NK-92 treated with Interleukin-12 subunit alpha and Interleukin-12 subunit beta, amount 100 ng/mL, for 24 hours (cell line): ENCODE data around the gene SLC22A14.

ENCODE experiments used
- DNase-seq: peaks from one replicate; lab custom pipeline; 2025; lab: John Stamatoyannopoulos, UW

Gene SLC22A14

GRCh38 chr3:38346587-38347410, 64.7 kb downstream of the SLC22A14 start, which contains the start of gene XYLB:
Gene XYLB, plus strand, starts transcription at chr3:38346785. Its CDS starts 84 bp downstream, at chr3:38346869.
- peak; percentile 39 for DNase-seq

GRCh38 chr3:38347421-38348200, 65.5 kb downstream of the SLC22A14 start:
- DNase-seq: no peak

DNA sequence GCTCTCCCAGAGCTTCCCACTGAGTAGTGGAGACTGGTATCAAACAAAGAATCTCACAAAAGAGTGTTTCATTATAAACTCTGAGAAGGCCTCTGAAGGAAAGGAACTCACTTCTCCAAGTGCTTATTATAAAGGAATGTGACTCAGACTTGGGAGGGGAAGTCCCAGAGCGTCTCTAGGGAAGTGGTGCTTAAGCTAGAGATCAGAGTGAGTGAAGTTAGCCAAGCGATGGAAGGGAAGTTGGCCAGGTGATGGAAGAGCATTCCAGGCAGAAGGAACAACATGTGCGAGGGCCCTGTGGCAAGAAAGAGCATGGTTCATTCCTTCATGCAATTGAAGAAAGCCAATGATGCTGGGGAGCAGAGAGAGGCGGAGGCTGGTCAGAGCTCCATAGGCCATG, 66.8 kb downstream of the SLC22A14 start:
- no peak for DNase-seq

DNA sequence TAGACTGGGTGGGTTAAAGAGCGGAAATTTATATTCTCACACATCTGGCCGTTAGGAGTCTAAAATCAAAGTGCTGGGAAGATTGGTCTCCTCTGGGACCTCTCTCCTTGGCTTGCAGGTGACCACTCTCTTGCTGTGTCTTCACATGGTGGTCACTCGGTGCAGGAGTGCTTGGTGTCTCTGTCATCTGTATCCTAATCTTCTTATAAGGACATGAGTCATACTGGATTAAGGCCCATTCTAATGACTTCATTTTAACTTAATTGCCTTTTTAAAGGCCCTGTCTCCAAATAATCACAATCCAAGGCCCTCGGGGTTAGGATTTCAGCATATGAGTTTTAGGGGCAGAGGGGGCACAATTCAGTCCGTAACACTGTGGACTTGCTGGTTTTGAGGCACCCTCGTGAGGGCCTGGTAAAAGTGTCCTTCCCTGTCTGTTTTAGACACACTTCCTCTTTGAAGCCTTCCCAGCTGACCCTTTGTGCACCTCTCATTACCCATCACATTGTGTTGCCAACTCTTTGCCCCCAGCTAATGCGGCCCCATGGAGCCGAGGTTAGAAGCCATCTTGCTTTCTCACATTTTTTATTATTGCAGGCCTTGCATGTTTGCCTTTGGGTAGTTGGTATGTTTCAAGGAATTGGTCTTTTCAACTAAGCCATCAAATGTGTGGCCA, 67.7 kb downstream of the SLC22A14 start:
- no peak for DNase-seq

GRCh38 chr3:38353151-38353550, 71.1 kb downstream of the SLC22A14 start:
- no peak for DNase-seq

GRCh38 chr3:38354588-38355330, 72.7 kb downstream of the SLC22A14 start:
- DNase-seq: no peak

- no peak for DNase-seq
Measured at GRCh38 chr3:38359038-38359437, 76.9 kb downstream of the SLC22A14 start.

GRCh38 chr3:38360345-38360744, 78.3 kb downstream of the SLC22A14 start:
- DNase-seq: no peak

DNA sequence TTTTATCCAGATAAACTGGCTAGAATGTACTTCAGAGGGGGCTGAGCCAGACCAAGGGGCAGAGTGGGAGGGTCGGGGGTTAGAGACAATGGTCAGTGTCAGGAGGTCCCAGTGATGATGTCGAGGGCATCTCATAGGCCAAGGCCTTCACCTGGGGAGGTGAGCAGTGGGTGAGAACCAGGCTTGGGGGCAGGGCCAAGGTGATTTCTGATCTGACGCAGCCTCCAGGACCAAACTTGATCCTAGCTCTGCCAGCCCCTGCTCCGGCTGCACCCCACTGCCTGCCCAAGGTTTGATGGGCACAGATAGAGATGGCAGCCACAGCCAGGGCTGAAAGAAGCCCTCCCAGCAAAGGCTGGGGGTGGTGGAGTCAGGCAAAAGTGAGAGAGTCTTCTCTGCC, 79.4 kb downstream of the SLC22A14 start:
- DNase-seq: no peak

- no peak for DNase-seq
Measured at GRCh38 chr3:38362825-38363224, 80.7 kb downstream of the SLC22A14 start.

GRCh38 chr3:38364721-38365400, 82.8 kb downstream of the SLC22A14 start:
- DNase-seq: no peak

- DNase-seq: no peak
Measured at GRCh38 chr3:38365469-38366062, 83.5 kb downstream of the SLC22A14 start.

GRCh38 chr3:38366082-38366481, 84.0 kb downstream of the SLC22A14 start:
- no peak for DNase-seq

DNA sequence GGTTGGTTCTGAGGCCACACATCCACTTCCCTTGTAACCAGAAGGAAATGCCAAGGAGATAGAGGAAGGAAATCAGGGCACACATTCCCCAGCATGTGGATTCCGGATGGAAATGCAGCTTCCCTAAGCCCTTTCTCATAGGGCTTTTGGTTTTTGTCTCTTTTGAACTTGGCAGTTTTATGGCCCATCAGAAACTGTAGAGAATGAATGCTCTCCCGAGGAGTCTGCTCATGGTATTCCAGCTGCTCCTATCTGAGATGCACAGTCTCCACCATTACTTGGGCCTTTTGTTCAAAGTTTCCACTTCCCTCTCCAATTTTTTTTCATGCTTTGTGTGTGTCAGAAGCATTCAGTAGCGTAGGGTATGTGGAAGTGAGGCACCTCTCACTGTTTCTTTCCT, 85.7 kb downstream of the SLC22A14 start:
- no peak for DNase-seq
